HEK293T (cell line): ENCODE data around the gene NDUFS7.

ENCODE experiments used
- ARNT ChIP-seq: fragments of 450-650 bp; IDR thresholded peaks from 2 replicates; pipeline ENCODE4 v1.6.1; 2017; ENCODE audit warnings: mild to moderate bottlenecking
- BHLHE40 ChIP-seq: fragments of 450-650 bp; IDR thresholded peaks from 2 replicates; pipeline ENCODE4 v1.6.1; 2016; ENCODE audit warnings: mild to moderate bottlenecking, moderate library complexity, borderline replicate concordance
- CTBP1 ChIP-seq: fragments of 450-650 bp; IDR thresholded peaks from 2 replicates; pipeline ENCODE4 v1.6.1; 2016; ENCODE audit warnings: borderline replicate concordance
- ELF4 ChIP-seq: fragments of 450-650 bp; IDR thresholded peaks from 2 replicates; pipeline ENCODE4 v1.6.1; 2017; ENCODE audit warnings: antibody characterized with exemption
- FOXA1 ChIP-seq: fragments of 450-650 bp; IDR thresholded peaks from 2 replicates; pipeline ENCODE4 v1.6.1; 2016; ENCODE audit warnings: mild to moderate bottlenecking
- FOXK2 ChIP-seq: fragments of 450-650 bp; IDR thresholded peaks from 2 replicates; pipeline ENCODE4 v1.6.1; 2016; ENCODE audit warnings: mild to moderate bottlenecking
- FOXM1 ChIP-seq: fragments of 450-650 bp; IDR thresholded peaks from 2 replicates; pipeline ENCODE4 v1.6.1; 2017; ENCODE audit warnings: mild to moderate bottlenecking, borderline replicate concordance
- HDGF ChIP-seq: fragments of 450-650 bp; IDR thresholded peaks from 2 replicates; pipeline ENCODE4 v1.6.1; 2017; ENCODE audit warnings: antibody characterized with exemption, borderline replicate concordance
- SP1 ChIP-seq: fragments of 450-650 bp; IDR thresholded peaks from 2 replicates; pipeline ENCODE4 v1.6.1; 2017
- SUZ12 ChIP-seq: fragments of 450-650 bp; IDR thresholded peaks from 2 replicates; pipeline ENCODE4 v1.6.1; 2016; ENCODE audit warnings: mild to moderate bottlenecking

DNA sequence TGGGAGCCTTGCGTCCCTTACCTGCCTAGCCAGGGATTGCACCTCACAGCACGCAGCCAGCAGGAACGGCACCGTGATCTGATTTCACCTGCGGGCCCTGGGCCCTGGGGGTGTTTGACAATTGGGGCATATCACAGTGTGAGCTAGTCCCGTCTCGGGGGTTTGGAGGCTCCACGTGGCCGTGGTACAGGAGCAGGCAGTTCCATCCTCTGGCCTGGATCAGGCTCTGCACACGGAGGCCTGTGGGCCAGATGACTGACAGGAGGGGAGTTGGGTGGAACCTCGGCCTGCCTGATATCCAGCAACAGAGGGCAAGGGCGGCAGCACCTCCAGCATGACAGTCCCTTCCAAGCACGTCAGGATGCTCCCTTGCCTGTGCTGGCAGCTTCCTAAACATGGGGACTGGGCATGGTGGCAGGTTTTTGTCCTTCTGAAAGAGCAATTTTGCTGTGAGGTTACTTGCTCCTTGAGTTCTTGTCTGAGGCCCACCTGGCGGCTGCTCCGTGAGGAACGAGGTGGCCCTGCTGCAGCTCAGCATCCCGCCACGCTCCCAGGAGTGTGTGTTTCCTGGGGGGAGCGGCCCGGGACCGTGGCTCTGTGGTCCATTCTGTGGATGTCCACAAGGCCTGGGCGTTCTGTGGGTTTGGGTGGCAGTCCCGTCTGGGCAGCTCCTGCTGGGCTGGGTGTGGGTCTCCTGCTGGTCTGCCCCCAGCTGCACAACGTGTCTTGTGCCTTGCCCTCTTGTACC lies 48.2 kb downstream of the NDUFS7 start:
- TF ChIP-seq FOXK2: no peak
- TF ChIP-seq SUZ12: no peak
- no peak for TF ChIP-seq FOXA1
- TF ChIP-seq HDGF: no peak
- TF ChIP-seq SP1: no peak
- TF ChIP-seq BHLHE40: no peak
- TF ChIP-seq CTBP1: no peak
- TF ChIP-seq FOXM1: no peak
- no peak for TF ChIP-seq ELF4
- TF ChIP-seq ARNT: no peak
